ENCODE results near the gene KLHL14.

DNA sequence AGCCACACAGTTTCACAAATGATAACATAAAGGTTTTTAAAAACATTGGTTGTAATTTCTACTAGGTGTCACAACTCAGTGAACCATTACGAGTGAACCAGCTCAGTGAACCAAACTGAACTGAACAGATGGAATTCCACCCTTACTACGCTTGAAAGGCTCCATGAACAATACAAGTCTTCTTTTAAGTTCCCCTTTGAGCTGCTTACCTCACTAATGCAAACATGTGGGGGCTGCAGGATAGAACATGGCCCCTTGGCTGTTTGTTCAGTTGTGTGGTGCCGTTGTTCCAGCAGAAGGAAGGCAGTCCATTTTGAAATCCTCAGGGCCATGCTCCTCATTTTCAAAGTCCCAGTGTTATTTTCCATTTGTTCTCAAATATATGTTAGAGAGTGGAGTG, 30.7 kb upstream of the KLHL14 start:
- no peak for TF ChIP-seq HDGF (IDR thresholded peaks at IDR 0.05; ENCODE audit: borderline replicate concordance)
- TF ChIP-seq BHLHE40 (IDR thresholded peaks at IDR 0.05; ENCODE audit: borderline replicate concordance), result no peak
- TF ChIP-seq SP1 (IDR thresholded peaks at IDR 0.05), result no peak
- TF ChIP-seq L3MBTL2 (conservative IDR thresholded peaks at IDR 0.05), result no peak
- TF ChIP-seq, protein P1, sequence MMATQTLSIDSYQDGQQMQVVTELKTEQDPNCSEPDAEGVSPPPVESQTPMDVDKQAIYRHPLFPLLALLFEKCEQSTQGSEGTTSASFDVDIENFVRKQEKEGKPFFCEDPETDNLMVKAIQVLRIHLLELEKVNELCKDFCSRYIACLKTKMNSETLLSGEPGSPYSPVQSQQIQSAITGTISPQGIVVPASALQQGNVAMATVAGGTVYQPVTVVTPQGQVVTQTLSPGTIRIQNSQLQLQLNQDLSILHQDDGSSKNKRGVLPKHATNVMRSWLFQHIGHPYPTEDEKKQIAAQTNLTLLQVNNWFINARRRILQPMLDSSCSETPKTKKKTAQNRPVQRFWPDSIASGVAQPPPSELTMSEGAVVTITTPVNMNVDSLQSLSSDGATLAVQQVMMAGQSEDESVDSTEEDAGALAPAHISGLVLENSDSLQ (IDR thresholded peaks at IDR 0.05), result no peak
- TF ChIP-seq TARDBP (IDR thresholded peaks at IDR 0.05), result no peak
- no peak for TF ChIP-seq NFRKB (IDR thresholded peaks at IDR 0.05)
- TF ChIP-seq FOXM1 (IDR thresholded peaks at IDR 0.05; ENCODE audit: borderline replicate concordance), result no peak

Measured in HEK293T (cell line).